Measurements from ENCODE around the gene HIVEP2.

DNA sequence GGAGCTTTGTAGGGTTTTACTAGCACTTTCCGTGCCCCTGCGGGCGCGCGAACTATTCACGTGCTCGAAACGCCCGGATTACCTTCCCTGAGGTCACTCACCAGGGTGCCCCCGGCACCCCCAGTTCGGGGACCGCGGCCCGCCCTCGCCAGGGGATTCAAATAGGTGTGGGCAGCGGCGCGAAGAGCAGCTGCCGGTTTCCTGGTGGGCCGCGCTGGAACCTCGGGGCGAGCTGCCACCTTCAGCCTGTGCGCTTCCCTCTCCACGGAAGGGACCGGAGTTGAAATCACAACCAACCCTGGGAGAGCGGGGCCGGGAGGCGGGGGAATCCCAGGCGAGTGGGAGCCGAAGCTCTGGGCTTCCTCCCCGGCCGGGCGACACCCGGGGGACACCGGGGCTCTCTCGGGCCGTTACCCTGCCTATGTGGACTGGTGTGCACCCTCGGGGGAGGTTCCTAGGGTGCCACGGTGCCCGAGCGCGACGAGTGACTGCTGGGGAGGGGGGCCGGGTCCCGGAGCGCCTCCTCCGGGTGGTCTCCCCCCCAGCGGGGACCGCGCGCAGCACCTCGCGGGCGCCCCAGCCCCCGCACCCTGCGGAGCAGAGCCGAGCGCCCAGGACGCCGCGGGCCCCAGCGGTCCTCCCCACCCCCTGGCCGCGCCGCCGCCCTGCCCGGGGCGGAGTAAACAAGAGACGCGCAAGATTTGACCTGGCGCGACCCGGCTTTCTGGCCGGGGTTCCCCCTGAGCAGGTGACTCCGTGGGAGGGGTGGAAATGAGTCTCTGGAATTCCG is 2.1 kb upstream of the HIVEP2 start:
- TF ChIP-seq, protein P1, sequence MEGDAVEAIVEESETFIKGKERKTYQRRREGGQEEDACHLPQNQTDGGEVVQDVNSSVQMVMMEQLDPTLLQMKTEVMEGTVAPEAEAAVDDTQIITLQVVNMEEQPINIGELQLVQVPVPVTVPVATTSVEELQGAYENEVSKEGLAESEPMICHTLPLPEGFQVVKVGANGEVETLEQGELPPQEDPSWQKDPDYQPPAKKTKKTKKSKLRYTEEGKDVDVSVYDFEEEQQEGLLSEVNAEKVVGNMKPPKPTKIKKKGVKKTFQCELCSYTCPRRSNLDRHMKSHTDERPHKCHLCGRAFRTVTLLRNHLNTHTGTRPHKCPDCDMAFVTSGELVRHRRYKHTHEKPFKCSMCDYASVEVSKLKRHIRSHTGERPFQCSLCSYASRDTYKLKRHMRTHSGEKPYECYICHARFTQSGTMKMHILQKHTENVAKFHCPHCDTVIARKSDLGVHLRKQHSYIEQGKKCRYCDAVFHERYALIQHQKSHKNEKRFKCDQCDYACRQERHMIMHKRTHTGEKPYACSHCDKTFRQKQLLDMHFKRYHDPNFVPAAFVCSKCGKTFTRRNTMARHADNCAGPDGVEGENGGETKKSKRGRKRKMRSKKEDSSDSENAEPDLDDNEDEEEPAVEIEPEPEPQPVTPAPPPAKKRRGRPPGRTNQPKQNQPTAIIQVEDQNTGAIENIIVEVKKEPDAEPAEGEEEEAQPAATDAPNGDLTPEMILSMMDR (IDR thresholded peaks at IDR 0.05; ENCODE audit: extremely low read depth in 1 of 2, insufficient read depth in 1 of 2, low read depth in 1 of 2, low read length in 2 of 2), result no peak
- TF ChIP-seq POLR2AphosphoS5 (IDR thresholded peaks at IDR 0.05; ENCODE audit: insufficient read depth, low read depth, low read length) (no peak), JUN (IDR thresholded peaks at IDR 0.05; ENCODE audit: borderline replicate concordance, insufficient read depth, insufficient read length, low read depth) (no peak), POLR2A (IDR thresholded peaks at IDR 0.05; ENCODE audit: low read depth, low read length) (no peak), EZH2 (IDR thresholded peaks at IDR 0.05; ENCODE audit: borderline replicate concordance, low read depth, low read length, severe bottlenecking) (no peak), GATA2 (IDR thresholded peaks at IDR 0.05; ENCODE audit: insufficient read depth, insufficient read length, low read depth, low read length) (no peak), MYC (IDR thresholded peaks at IDR 0.05; ENCODE audit: low read depth, low read length) (no peak), FOS (IDR thresholded peaks at IDR 0.05; ENCODE audit: borderline replicate concordance, insufficient read depth, low read length) (no peak)
- TF ChIP-seq, protein P2, sequence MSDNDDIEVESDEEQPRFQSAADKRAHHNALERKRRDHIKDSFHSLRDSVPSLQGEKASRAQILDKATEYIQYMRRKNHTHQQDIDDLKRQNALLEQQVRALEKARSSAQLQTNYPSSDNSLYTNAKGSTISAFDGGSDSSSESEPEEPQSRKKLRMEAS (IDR thresholded peaks at IDR 0.05; ENCODE audit: insufficient read depth, insufficient read length), result no peak
